SH-SY5Y (cell line): ENCODE measurements around the gene RNF14.

ENCODE experiments used
- GATA2 ChIP-seq: IDR thresholded peaks from 2 replicates; pipeline ENCODE4 v1.6.1; 2011; ENCODE audit warnings: mild to moderate bottlenecking, low read depth, low read length
- GATA3 ChIP-seq: IDR thresholded peaks from 2 replicates; pipeline ENCODE4 v1.6.1; 2011; ENCODE audit warnings: low read depth, mild to moderate bottlenecking, low read length, moderate library complexity

GRCh38 chr5:142000173-142000572 is 31.3 kb downstream of the RNF14 start:
- TF ChIP-seq GATA2 (no peak), GATA3 (no peak)
